GM12865 (cell line): Measurements from ENCODE around the gene RORB.
"Not testable (repeated sequence)": the region's sequence is repeated elsewhere in the genome, so short reads cannot be mapped to it uniquely, and the experiment has no call there.

Source experiments
- DNase-seq: peaks from one replicate; pipeline ENCODE4 v3.0.0; 2010; ENCODE audit warnings: low read depth
- H3K4me3 ChIP-seq: 2 replicates; pipeline ENCODE4 v1.5.1; 2011; ENCODE audit warnings: mild to moderate bottlenecking, low read depth, low read length, control low read depth
- TF ChIP-seq, protein P1 (sequence below): IDR thresholded peaks from 2 replicates; pipeline ENCODE4 v1.5.1; 2011; ENCODE audit warnings: low read length, control low read depth, low read depth, inconsistent platforms; ENCODE audit not compliant: insufficient read depth; ENCODE audit errors: missing control alignments

Gene RORB

DNA sequence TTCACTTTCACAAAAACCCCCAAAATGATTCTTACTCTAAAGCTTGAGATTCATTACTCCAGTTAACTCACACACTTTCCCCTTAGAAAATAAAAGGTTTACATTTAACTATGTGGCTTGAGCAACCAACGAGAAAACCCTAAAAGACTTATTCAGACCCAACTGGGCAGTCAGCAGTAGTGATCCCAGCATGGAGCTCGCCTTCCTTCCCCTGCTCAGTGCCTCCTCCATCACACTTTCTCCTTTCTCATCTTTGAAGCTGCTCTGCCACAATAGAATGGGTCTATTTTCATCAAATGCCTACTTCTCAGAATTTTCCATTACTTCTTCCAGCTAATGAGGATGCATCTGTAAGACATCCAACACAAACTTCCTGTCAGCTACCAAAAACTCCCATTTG is 29.1 kb downstream of the RORB start:
- DNase-seq, result no peak
- H3K4me3 ChIP-seq, result no peak overlapping the region
- TF ChIP-seq, protein P1, sequence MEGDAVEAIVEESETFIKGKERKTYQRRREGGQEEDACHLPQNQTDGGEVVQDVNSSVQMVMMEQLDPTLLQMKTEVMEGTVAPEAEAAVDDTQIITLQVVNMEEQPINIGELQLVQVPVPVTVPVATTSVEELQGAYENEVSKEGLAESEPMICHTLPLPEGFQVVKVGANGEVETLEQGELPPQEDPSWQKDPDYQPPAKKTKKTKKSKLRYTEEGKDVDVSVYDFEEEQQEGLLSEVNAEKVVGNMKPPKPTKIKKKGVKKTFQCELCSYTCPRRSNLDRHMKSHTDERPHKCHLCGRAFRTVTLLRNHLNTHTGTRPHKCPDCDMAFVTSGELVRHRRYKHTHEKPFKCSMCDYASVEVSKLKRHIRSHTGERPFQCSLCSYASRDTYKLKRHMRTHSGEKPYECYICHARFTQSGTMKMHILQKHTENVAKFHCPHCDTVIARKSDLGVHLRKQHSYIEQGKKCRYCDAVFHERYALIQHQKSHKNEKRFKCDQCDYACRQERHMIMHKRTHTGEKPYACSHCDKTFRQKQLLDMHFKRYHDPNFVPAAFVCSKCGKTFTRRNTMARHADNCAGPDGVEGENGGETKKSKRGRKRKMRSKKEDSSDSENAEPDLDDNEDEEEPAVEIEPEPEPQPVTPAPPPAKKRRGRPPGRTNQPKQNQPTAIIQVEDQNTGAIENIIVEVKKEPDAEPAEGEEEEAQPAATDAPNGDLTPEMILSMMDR, result no peak

DNA sequence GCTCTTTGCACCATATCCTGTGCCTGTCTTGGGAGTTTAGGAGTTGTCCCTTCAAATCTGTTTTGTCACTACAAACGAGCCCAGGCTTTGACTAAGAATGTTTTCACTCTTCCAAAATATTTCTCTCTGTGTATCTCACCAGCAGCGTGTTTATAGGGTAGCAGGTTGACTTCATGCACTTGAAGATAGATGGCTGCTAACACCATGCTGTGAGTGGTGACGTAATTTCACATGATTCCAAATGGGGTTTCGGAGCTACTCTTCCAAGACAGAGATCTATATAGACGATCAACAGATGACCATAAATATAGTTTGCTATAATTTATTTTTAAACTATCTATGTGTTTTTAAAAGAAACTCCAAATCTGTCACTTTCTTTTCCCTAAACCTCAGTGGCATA is 30.6 kb downstream of the RORB start:
- DNase-seq, result no peak
- TF ChIP-seq, protein P1, result no peak
- no peak overlapping the region for H3K4me3 ChIP-seq

DNA sequence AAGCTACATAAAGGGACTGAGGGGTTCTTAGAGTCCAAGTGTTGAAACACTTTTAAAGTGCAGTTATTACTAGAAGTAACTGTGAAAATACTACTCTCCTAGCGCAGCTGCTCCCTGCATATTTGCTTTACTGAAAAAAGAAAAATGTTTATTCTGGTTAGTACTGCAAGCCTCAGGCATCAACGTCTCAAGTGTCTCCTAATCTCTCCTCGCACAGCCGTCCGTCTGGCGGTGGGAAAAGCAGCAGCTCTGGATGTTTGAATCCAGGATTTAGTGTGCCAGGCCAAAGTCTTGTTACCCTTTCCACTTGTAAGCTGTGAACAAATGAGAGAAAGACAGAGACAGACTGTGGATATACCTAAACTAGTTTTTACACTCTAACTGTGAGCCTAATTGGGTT is 31.1 kb downstream of the RORB start:
- no peak for DNase-seq
- no peak overlapping the region for H3K4me3 ChIP-seq
- TF ChIP-seq, protein P1, result no peak

DNA sequence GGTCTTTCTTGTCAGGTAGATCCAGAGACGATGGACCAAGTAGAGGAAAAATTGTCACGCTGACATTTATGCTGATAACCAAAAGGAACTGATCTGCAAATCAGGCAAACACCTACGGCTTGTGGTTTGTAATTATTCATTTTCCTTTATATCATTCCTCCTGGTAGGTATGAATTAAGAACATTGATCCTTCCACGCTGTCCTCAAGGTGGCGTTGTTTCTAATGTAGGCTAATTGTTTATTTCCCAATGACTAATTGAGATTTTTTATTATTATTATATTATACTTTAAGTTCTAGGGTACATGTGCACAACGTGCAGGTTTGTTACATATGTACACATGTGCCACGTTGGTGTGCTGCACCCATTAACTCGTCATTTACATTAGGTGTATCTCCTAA is 33.3 kb downstream of the RORB start:
- DNase-seq, result peak; percentile 3
- TF ChIP-seq, protein P1, result peak; percentile 13
- H3K4me3 ChIP-seq, result not testable (repeated sequence)

DNA sequence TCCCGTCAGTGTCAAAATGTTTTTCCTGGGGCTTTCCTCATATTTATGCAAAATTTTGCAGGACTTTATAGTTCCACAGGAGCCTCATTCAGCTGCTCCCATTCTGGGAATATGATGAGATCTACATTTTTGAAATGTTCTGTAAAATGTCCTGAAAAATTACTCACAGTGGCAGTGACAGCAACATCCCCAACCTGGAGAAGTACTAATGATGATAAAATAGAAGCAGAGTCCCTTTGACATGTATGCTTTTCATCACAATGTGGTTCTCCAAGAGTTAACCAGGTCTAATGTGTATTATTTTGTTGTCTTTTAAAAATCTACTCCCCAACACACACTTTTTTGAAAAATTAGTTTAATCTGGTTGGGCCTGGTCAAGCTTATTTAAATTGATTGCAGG is 36.1 kb downstream of the RORB start:
- TF ChIP-seq, protein P1, result no peak
- no peak for DNase-seq
- H3K4me3 ChIP-seq, result no peak overlapping the region

DNA sequence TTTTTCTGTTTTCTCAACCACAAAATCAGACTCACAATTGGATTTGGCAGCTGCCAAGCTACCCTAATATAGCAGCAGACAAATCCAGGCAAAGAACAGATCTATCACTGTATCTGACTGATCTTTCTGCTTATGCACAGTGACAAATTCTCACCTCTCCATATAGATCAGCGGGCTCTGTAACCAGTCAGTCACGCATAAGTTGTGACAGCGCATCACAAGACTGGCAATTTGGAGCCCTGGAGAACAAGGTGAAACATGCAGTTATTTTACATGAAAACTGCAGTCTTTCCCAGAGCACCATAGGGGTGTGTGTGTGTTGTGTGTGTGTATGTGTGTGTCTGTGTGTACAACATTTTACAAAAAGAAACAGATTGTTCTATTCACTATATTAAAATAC is 37.7 kb downstream of the RORB start:
- no peak overlapping the region for H3K4me3 ChIP-seq
- no peak for DNase-seq
- TF ChIP-seq, protein P1, result no peak

DNA sequence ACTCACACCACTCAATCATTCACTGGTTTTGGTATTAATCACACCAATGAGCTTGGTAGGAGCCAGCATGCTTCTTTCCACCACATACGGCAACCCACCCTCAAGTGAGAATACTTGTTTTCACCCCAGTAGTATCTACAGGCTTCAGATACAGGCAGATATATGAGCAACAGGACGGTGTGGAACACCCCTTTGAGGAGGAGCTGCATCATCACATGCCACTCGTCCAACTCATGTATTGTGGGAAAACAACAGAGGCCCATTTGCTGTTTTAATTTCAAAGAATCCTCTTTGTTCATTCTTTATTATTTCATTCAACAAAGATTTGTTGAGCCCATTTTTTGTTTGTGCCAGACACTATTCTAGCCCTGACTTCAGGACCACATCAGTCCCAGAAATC is 46.0 kb downstream of the RORB start:
- no peak for DNase-seq
- TF ChIP-seq, protein P1, result no peak
- no peak overlapping the region for H3K4me3 ChIP-seq
